Ramos (cell line): ENCODE results near the gene RHOBTB3.
"Not testable (repeated sequence)": the region's sequence is repeated elsewhere in the genome, so short reads cannot be mapped to it uniquely, and the experiment has no call there.

Experiments
- in situ Hi-C: fragments of 300-500 bp; cut with MboI; formaldehyde crosslinking; loops from one replicate; pipeline ENCODE4 v1.14.3; 2022; ENCODE audit warnings: low sequenced_read_pairs; ENCODE audit not compliant: unreplicated experiment

The RHOBTB3 gene

GRCh38 chr5:95830226-95830625 lies 99.1 kb downstream of the RHOBTB3 start:
- in situ Hi-C loops: no loop called here

DNA sequence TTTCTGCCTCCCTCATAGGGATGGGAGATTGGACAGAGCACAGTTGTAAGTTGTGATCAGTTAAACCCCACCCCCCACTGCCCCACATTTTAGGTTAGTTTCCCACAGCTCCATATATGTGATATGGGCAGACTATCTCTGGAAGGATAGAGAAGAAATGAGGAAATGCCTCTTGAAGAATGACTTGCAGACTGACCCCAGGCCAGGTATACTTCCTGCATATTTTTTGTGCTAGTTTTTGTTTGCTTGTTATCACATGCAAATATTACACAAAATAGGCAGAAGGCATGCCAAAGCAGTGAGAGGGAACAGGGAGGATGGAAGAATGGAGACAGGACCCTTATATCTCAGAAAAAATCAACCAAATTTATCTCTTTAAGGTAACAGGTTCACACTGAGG lies 101.5 kb downstream of the RHOBTB3 start:
- in situ Hi-C loops: no loop called here

DNA sequence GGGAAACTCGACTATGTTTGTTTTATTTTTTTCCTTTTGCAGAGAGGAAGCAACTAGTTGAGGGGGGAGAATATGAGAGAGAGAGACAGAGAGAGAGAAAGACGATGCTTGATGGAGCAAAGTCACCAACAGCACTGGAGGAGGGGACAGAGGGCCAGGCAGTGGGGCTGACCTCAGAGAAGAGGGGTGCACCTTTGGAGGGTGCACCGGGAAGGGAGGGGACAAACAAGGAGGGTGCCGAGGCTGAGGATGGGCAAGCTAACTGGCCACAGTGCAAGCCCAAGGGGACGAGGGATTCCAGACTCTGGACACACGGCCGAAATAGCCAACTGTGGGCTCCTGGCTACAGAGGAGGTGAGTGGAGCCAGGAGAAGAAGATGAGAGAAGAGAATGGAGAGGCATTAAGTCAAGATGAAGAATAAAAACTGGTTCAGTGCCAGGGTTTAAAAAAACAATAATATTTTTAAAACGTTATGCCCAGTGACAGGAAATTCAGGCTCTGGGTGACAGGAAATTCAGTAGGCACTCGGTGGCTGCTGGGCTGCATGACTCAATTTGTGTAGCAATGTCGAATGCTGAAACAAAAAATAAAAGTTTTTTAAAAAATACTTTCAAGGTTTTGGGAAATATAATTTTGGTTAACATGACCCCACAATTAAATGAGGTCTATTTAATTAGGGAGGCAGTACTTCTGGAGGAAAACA lies 104.7 kb downstream of the RHOBTB3 start:
- in situ Hi-C loops: no loop called here

DNA sequence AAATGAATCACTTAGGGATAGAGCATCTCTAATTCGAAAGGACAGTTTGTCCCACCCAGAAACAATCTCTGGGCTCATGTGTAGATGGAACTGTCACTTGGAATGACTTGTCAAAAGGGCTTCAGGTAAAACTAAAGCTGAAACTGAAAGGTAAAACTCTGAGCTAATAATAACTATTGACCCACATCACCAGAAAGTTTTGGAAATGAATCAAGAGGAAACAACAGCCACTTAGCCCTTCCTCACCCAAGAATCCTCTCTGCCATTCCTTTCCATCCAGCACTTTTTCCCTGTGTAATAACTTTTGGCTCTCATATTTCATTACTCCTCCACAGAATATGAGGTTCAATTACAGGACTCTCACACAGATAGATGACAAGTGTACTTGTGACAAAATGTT lies 105.4 kb downstream of the RHOBTB3 start:
- in situ Hi-C loops: no loop called here

DNA sequence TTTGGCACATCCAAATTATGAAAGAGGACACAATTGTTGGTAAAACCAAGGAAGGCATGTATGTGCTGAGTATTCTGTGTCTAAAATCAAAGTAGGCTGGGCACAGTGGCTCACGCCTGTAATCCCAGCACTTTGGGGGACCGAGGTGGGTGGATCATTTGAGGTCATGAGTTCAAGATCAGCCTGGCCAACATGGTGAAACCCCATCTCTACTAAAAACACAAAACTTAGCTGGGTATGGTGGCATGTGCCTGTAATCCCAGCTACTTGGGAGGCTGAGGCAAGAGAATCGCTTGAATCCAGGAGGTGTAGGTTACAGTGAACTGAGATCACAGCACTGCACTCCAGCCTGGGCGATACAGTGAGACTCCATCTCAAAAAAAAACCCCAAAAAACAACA lies 105.8 kb downstream of the RHOBTB3 start:
- in situ Hi-C loops: not testable (repeated sequence)

- in situ Hi-C loops: no loop called here
Observed at GRCh38 chr5:95837492-95837891, 106.4 kb downstream of the RHOBTB3 start.

- in situ Hi-C loops: no loop called here
Observed at GRCh38 chr5:95838001-95838520, 106.9 kb downstream of the RHOBTB3 start.

- in situ Hi-C loops: no loop called here
Observed at GRCh38 chr5:95838556-95838955, 107.4 kb downstream of the RHOBTB3 start.

DNA sequence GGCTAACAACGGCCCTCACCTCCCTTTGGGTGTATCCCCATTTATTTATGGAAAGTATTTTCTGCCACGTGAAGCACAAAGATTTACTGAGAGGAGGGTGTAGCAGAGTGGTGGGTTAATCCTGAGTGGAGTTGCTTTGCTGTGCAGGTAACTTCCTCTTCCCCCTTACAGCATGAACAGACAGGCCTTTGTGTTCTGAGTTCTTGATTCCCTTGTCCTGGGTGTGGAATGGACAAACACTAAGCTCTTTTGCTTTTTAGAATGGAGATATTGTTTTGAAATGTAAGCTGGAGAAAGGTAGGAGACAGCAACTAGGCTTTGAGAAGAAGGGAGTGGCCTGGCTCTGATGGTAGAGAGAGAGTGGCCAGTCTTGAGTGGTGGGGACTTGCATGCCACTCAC lies 108.5 kb downstream of the RHOBTB3 start:
- in situ Hi-C loops: no loop called here

DNA sequence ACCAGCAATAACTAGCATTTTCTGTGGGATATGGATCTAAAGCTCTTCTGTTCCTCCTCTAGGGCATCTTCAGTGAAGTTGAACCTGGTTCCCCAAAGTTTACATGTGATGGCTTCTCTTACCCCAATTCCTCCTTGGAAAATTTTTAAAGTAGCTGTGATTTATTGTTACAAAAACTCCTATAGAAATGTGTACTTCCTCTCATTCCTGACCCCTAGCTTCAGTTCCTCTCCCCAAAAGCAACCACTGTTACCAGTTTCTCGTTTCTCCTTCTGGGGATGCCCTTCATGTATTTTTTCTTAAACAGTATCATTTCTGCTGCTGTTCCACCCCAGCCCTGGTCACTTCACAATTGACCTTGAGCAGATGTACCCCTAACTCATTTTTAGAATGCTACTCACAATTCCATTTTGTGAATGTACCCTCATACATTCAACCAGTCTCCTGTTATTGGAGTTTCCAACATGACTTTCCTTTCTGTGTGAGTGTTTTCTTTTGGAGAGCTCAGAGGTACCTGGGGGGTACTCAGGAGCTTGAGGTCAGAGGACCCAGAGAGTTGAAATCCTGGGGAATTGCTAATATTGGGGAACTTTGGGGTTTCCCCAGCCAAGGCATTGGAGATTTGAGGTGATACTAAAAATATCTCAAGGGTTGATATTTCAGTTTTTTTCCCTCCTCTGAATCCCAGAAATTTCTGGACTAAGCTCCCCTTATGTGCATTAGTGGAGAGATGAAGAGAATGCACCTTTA lies 110.0 kb downstream of the RHOBTB3 start:
- in situ Hi-C loops: no loop called here

- in situ Hi-C loops: no loop called here
Observed at GRCh38 chr5:95841914-95842812, 111.0 kb downstream of the RHOBTB3 start.

DNA sequence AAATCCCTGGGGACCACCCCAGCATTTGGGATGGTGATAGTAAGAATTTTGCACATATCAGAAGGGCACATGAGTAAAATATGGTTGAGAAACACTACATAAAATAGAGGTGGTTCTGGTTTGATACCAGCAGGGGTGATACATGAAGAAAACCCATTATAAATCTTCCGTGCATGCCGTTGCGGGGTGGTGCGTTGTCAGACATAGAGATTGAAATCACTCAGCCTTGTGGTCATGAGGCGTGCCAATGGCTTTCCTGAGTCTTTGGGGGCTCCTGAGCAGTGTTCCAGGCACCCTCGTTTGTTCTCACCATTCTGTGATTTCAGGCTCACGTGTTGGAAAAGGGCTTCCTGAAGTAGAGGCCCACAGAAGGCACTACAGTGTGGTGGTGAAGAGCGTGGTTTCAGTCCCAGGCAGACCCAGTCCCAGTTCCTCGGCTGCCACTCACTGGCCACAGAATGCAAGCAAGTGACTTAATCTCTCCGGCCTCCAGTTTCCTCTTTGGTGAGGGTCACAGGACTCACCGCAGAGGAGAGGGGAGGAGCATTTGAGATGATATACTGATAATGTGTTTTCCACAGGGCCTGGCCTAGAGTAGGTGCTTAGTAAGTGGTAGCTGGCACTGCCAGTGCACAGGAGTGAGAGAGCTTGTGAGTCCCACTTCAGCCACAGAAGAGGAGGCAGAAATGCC lies 111.9 kb downstream of the RHOBTB3 start:
- in situ Hi-C loops: no loop called here

- in situ Hi-C loops: no loop called here
Observed at GRCh38 chr5:95843733-95844223, 112.6 kb downstream of the RHOBTB3 start.

- in situ Hi-C loops: loop anchor here (5.0 kb wide), 2 partner anchors 68 to 198 kb away; partner anchors contain the start of gene RFESD
Observed at GRCh38 chr5:95845391-95845790, 114.3 kb downstream of the RHOBTB3 start.
